ENCODE measurements around the gene HPN. TPM values are rescaled to one million over a fixed set of nuclear protein-coding genes. Genes with fewer than 3 reads are reported as not detected.
"Not testable (repeated sequence)": the region's sequence is repeated elsewhere in the genome, so short reads cannot be mapped to it uniquely, and the experiment has no call there.

HPN gene
- total RNA-seq, 4 donors from 2014 or later = 1.3 to 3.5 (median 1.8) TPM; not detected in 1

DNA sequence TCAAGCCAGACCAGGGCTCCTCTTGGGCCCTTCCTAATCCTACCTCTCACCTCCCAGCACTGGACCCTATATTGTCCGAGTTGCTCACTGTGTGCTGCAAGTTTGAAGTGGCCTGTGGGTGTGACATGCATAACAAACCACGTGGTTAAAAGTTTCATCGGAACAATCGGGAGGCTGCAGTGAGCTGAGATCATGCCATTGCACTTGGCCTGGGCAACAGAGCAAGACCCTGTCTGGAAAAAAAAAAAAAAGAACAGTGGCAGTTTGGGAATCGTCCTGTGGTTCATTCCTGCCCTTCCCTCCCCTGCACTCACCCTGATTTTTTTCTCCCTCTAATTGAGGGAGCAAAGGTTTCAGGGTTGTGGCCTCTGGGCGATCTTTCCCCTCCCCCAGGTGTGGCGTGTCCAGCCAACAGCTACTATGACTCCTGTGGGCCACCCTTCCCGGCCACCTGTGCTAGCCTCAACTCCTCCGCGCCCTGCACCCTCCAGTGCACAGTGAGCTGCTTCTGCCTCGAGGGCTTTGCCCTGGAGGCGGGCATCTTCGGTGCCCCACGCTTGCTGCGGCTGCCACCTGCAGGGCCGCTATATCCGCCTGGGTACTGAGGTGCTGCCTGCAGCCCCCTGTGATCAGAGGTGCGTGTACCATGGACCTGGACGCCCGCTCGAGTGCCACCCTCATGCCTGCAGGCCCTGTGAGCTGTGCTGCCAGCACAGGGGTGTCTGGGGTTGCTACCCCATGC, 57.8 kb downstream of the HPN start:
- no peaks in the 10 kb centered on the region for H3K9me3 ChIP-seq
- H3K36me3 ChIP-seq = no peaks in the 10 kb centered on the region
- no peak for TF ChIP-seq EP300 (IDR thresholded peaks at IDR 0.05)
- no peak overlapping the region for H3K4me3 ChIP-seq
- WGBS, 2 donors = 79 to 83% methylated on average over 18 to 21 of the region's 21 CpGs
- H3K27ac ChIP-seq = peak overlapping the region in 2 of 4 donors; percentile 40 to 55
- DNase-seq (ENCODE audit: low spot score in 2 of 2) = no peak
- no peaks in the 10 kb centered on the region for H3K27me3 ChIP-seq
- H3K4me1 ChIP-seq = peaks cover 0 to 9% (median 0%) of the 10 kb centered on the region in 4 donors

DNA sequence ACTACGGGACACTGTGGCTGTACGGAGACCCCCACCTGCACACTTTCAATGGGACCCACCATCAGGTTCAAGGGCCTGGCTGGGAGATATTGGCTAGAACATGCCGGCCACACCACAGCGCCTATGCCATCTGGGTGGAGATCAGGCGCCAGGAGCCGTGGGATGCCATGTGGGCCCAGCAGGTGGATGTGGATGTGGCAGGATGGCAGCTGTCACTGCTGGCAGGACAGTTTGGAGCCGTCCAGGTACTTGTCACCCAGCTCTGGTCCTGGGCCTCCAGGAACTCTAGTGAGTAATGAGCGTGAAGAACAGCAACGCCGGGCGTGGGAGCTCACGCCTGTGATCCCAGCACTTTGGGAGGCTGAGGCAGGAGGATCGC, 58.4 kb downstream of the HPN start:
- peaks cover 0 to 9% (median 0%) of the 10 kb centered on the region in 4 donors for H3K4me1 ChIP-seq
- WGBS, 2 donors = 90 to 97% methylated on average over 11 of the region's 13 CpGs
- no peak for DNase-seq (ENCODE audit: low spot score in 2 of 2)
- H3K9me3 ChIP-seq = no peaks in the 10 kb centered on the region
- H3K27ac ChIP-seq = peak overlapping the region in 1 of 4 donors; percentile 40
- TF ChIP-seq POLR2A (IDR thresholded peaks at IDR 0.05) (no peak), EP300 (IDR thresholded peaks at IDR 0.05) (no peak)
- TF ChIP-seq, protein P1, sequence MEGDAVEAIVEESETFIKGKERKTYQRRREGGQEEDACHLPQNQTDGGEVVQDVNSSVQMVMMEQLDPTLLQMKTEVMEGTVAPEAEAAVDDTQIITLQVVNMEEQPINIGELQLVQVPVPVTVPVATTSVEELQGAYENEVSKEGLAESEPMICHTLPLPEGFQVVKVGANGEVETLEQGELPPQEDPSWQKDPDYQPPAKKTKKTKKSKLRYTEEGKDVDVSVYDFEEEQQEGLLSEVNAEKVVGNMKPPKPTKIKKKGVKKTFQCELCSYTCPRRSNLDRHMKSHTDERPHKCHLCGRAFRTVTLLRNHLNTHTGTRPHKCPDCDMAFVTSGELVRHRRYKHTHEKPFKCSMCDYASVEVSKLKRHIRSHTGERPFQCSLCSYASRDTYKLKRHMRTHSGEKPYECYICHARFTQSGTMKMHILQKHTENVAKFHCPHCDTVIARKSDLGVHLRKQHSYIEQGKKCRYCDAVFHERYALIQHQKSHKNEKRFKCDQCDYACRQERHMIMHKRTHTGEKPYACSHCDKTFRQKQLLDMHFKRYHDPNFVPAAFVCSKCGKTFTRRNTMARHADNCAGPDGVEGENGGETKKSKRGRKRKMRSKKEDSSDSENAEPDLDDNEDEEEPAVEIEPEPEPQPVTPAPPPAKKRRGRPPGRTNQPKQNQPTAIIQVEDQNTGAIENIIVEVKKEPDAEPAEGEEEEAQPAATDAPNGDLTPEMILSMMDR (IDR thresholded peaks at IDR 0.05) = no peak
- H3K36me3 ChIP-seq = no peaks in the 10 kb centered on the region
- H3K4me3 ChIP-seq = no peak overlapping the region
- no peaks in the 10 kb centered on the region for H3K27me3 ChIP-seq

DNA sequence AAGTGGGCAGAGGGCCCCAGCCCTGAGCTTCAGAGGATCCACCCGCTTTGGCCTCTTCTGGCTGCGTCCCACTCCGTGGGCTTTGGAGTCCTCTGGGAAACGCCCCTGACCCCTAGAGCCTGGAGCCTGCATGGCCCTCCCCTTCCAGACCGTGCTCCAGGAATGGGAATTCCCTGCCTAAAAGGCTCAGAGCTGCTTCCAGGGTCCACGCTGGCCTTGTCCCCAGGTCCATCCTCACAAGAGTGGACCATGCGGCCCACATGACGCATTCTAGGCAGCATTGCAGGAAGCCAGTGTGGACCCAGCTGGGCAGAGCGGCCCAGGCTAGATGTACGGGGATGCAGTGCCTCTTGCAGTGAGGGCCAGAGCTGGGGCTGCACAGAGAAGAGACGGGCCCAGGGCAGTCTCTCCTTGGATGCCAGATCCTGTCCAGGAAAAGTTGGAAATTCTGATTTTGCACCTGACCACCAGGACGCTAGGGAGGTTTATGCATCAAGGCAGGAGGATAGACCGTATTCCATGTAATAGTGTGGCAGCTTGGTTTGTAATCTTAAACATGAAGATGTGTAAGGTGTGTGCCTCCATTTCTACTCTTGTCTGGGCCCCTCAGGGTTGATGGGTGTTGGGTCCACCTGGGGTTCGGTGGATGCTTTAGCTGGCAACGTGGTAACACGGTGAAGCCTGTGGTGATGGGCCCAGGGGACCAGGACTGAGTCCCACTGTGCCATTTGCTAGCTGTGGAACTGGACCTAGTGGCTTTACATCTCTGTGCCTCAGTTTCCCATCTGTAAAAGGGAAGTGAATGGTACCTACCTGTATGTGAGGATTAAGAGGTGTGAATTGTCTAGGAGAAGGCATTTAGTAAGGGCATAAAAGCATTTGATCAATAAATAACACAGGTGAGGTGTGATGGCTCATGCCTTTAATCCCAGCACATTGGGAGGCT, 59.3 kb downstream of the HPN start:
- Histone ChIP-seq H3K36me3 (no peaks in the 10 kb centered on the region), H3K4me3 (no peak overlapping the region), H3K4me1 (peaks cover 0 to 8% (median 0%) of the 10 kb centered on the region in 4 donors), H3K9me3 (no peaks in the 10 kb centered on the region), H3K27me3 (no peaks in the 10 kb centered on the region), H3K27ac (peak overlapping the region in 3 of 4 donors; percentile 40 to 52 (median 40))
- WGBS, 2 donors = 57 to 63% methylated on average over 12 of the region's 16 CpGs
- DNase-seq (ENCODE audit: low spot score in 2 of 2) = no peak
- no peak for TF ChIP-seq EP300 (IDR thresholded peaks at IDR 0.05)
- TF ChIP-seq, protein P1 (IDR thresholded peaks at IDR 0.05) = no peak
- TF ChIP-seq POLR2A (IDR thresholded peaks at IDR 0.05) = no peak

DNA sequence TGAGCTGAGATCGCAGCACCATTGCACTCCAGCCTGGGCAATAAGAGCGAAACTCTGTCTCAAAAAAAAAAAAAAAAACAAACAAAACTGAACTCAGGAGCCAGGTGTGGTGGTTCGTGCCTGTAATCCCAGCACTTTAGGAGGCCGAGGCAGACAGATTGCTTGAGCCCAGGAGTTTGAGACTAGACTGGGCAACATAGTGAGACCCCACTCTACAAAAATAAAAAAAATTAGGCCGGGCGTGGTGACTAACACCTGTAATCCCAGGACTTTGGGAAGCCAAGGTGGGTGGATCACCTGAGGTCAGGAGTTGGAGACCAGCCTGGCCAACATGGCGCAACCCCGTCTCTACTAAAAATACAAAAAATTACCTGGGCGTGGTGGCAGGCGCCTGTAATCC, 60.4 kb downstream of the HPN start:
- WGBS, 2 donors = 94 to 95% methylated on average over 10 of the region's 10 CpGs
- H3K27me3 ChIP-seq; H3K9me3 ChIP-seq; H3K36me3 ChIP-seq; H3K27ac ChIP-seq; H3K4me3 ChIP-seq; DNase-seq (ENCODE audit: low spot score in 2 of 2): not testable (repeated sequence)
- H3K4me1 ChIP-seq = peaks cover 0 to 15% (median 4%) of the 10 kb centered on the region in 4 donors

DNA sequence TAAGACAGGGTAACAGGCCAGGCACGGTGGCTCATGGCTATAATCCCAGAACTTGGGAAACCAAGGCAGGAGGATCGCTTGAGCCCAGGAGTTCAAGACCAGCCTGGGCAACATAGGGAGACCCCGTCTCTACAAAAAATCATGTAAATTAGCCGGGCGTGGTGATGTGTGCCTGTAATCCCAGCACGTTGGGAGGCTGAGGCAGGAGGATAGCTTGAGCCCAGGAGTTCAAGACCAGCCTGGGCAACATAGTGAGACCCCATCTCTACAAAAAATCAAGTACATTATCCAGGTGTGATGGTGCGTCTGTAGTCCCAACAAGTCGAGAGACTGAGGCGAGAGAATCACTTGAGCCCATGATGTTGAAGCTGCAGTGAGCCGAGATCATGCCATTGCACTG, 62.1 kb downstream of the HPN start:
- not testable (repeated sequence) for H3K27me3 ChIP-seq; DNase-seq (ENCODE audit: low spot score in 2 of 2); H3K9me3 ChIP-seq; H3K36me3 ChIP-seq; H3K4me3 ChIP-seq
- peak overlapping the region in 2 of 4 donors; percentile 58 to 66 for H3K27ac ChIP-seq
- peaks cover 0 to 26% (median 7%) of the 10 kb centered on the region in 4 donors for H3K4me1 ChIP-seq
- 79 to 80% methylated on average over 10 of the region's 10 CpGs for WGBS, 2 donors

DNA sequence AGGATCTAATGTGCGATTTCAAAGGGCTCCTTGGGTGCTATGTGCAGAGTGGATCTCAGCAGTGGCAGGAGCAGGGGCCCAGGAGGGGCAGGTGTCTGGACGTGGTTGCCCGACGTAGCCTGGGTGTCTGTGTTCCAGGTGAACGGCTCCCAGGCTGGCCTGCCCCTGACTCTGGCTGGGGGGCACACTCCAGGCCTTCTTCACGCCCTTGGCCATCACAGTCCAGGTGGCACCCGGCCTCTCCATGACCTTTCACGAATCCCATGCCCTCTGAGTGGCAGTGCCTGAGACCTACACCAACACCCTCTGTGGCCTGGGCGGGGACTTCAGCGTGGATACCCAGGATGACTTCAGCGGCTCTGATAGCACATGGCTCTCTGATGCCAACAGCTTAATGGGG, 62.8 kb downstream of the HPN start:
- WGBS, 2 donors = 89 to 91% methylated on average over 7 to 11 of the region's 11 CpGs
- Histone ChIP-seq H3K4me1 (peaks cover 0 to 31% (median 13%) of the 10 kb centered on the region in 4 donors), H3K9me3 (no peaks in the 10 kb centered on the region), H3K36me3 (no peaks in the 10 kb centered on the region), H3K27ac (peak overlapping the region in 2 of 4 donors; percentile 56 to 66), H3K27me3 (no peaks in the 10 kb centered on the region), H3K4me3 (no peak overlapping the region)
- TF ChIP-seq, protein P1 (IDR thresholded peaks at IDR 0.05) = no peak
- no peak for TF ChIP-seq EP300 (IDR thresholded peaks at IDR 0.05)
- no peak for TF ChIP-seq POLR2A (IDR thresholded peaks at IDR 0.05)
- no peak for DNase-seq (ENCODE audit: low spot score in 2 of 2)

Data from tibial nerve (tissue), 4 donors.